ENCODE measurements around the gene CCDC187.

Gene CCDC187

GRCh38 chr9:136297016-136297691 is 6.7 kb downstream of the CCDC187 start:
- no peak for DNase-seq

DNA sequence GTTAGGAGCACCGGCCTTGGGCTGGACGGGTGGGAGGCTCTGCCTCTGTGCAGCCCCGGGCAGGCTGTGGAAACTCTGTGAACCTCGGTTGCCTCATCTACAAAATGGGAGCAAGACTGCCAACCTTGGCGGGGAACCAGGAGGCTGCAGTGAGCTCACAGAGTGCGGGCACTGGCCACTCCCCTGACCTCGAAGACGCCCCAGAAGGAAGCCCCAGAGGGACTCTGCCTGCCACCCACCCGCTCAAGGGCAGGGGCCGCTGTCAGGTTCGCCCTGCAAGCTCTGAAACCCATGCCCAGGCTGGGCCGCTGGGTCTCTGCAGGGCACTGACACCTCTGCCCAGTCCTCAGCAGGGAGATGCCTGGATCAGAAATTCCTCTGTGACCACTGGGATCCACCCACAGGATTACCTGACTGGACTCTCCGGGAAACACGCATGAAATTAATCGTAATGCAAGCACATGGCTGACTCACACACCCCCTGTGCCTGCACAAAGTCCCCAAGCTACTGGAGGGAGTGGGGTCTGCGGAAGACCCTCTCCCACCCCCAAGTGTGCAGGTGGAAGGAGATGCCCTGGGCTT is 7.4 kb downstream of the CCDC187 start:
- no peak for DNase-seq

GRCh38 chr9:136295542-136296433 is 8.1 kb downstream of the CCDC187 start:
- no peak for DNase-seq

DNA sequence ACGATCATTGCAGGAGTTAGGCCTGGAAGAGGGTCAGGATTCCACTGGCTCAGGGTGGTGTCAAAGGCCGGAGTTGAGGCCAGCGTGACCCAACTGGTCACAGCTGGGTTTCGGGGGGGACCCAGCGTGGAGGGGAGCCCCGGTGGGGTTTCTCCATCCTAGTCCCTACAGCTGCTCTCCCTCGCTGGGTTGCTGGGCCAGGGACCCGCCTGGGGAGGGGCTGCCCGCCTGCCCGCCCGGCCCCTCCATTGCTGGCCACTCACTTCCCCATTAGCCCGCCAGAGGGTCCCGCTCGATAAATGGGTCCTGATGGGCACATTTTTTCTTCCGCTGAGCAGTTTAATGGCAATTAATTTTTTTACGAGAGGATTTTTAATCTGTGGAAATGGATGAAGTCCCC is 8.8 kb downstream of the CCDC187 start:
- no peak for DNase-seq

- no peak for DNase-seq
Measured at GRCh38 chr9:136294437-136294836, 9.5 kb downstream of the CCDC187 start.

GRCh38 chr9:136293476-136294077 is 10.3 kb downstream of the CCDC187 start:
- DNase-seq: no peak

- DNase-seq: no peak
Measured at GRCh38 chr9:136292591-136293448, 11.1 kb downstream of the CCDC187 start.

DNA sequence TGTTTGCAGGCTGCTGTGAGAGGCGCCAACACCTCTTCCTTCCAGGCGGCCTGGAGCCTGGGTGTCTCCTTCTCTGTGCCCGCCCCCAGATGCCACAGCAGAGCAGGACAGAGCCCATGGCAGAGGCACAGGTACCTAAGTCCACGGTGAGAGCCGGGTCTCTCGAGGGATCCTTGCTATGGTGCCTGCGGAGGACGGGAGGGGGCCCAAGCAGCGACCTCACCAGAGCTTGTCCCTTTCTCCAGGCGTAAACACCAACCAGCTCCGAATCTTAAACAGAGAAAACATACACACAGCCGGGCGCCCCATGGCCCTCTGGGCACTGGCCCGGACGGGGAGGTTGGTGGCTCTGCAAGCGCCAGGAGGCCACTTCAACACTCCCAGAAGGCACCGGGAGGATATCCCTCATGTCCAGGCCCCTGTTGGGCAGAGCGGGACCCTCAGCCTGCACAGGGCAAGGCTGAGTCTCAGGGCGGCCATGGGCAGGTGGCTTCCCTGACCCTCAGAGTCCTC is 11.8 kb downstream of the CCDC187 start:
- no peak for DNase-seq

DNA sequence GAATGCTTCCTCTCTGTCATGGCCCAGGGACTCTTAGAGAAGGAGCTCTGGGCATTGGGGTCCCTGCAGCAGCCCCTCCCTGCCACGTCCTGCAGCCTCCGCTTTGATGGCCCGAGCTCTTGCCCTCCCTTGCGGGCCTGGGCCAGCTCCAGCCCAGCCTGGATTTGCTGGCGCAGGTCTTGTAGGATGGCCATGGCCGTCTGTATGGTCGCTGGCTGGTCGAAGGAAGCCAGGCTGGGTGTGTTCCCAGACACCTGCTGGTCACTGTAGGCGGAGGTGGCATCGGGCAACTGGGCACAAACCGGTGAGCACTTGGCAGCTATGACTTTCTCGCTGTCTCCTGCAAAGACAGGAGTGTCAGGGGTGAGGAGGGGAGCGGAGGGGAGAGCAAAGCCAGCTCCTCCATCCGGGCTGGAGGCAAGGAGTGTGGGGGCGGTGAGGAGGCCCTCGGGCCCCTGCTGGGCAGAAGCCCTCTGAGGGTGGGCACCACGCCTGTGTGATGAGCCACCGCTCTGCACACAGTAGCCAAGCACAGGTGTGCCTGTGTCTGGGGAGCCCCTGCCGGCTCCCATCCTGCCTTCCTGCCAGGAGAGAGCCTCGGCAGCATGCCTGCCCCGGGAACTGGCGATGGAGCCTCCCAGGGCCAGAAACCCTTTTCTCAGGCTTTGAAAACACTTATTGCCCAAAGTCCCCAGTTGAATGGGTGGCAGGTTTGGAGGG is 12.4 kb downstream of the CCDC187 start:
- DNase-seq: no peak

DNA sequence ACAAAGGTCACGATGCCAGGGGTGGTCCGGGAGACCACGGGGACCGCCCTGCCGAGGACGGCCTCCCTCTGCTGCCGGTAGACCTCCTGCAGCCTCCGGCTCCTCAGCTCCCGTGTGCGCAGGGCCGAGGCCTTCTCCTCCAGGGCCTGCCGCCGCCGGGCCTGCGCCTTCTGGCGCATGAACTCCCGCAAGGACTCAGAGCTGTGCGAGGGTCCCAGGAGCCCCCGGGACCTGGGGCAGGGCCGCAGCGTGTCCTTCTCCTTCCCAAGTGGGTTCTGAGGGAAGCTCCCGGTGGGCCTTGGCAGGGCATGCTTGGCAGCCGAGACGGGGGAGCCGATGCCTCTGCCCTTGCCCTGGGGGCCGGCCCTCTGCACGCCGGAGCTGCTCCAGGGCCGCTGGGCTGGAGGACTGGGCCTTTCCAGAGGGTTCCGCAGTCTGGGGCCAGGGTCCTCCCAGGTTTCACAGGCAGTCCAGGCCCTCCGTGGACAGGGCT is 13.3 kb downstream of the CCDC187 start:
- DNase-seq: no peak

GRCh38 chr9:136289651-136290507 is 14.0 kb downstream of the CCDC187 start:
- DNase-seq: no peak

DNA sequence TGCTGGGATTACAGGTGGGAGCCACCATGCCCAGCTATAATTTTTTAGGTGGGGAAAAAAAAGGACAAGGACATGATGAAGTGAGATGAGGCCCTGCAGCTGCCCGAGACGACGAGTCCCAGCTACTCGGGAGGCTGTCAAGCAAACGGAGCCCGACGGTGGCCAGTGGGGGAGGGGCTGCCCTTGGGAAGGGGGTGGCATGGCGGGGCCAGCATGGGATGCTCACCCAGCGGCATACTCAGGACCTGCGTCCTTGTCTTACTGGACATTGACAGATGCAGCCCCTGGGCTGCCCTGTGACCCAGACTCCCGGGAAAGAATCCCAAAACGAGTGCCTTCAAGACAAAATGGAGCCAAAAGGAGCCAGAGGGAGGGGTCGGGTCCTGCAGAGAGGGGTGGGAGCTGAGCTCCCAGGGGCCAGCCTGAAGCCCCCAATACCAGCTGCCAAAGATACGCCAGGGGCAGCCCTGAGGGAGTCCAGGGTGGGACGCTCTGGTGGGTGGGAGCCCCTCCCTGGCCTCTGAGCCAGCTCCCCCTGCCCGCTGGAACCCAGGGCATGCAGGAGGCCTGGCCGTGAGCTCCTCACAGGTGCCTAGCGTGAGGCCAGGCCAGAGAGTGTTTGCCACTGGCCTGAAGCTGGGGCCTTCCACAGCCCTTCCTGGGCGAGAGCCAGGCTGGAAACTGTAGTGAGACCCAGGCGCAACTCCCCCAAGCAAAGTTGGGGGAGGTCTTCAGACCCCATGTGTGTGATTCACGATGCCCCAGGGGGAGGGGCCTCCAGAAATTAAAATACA is 15.7 kb downstream of the CCDC187 start:
- DNase-seq: no peak

DNA sequence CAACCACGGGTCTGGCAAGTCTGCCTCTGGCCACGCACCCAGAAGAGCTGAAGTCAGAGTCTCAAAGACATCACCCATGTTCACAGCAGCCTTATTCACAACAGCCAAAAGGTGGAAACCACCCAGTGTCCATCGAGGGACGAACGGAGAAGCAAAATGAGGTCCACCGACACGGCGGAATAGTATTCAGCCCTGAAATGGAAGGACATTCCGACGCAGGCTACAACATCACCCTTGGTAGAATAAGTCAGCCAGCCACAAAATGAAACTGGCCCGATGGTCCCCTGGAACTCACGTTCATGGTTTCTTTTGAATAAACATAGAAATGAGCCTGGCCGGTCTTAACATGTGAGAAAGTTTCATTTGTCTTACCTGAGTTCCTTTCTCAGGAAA is 16.9 kb downstream of the CCDC187 start:
- no peak for DNase-seq

- no peak for DNase-seq
Measured at GRCh38 chr9:136286359-136286986, 17.4 kb downstream of the CCDC187 start.

DNA sequence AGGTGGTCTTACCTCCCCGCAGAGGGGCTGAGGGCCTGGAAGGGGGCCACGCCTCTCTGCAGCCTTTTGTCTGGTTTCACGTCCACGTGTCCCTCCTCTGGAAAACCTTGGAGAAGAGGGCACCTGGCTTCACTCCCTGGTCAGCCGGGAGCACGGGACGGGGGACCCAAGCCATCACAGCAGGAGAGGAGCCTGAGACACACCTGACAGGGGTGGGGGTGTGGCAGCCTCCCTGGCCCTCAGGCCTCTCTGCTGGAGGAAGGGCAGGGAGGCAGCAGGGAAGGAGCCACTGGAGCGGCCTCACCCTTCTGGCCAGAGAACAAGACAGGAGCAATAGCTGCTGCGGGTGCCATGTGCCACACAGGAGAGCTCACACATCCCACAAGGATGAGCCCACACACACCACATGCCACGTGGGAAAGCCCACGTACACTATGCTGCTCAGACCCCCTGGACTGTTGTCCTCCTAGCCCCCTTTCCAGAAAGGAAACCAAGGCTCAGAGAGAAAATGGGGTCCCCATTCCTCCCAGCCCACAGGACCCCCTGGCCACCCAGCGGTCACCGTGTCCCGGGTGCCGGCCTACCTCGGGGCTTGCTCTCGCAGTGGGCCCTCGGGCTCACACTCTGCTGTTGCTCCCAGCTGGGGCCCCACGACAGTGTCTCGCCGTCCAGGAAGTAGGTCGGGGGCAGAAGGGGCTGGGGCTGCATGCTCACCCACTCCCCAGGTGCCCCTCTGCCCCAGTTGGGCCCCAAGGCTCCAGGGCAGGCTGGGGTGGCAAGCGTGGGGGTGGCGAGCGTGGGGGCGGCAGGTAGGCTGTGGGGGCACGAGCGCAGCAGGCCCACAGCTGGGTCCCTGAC is 18.2 kb downstream of the CCDC187 start:
- no peak for DNase-seq

DNA sequence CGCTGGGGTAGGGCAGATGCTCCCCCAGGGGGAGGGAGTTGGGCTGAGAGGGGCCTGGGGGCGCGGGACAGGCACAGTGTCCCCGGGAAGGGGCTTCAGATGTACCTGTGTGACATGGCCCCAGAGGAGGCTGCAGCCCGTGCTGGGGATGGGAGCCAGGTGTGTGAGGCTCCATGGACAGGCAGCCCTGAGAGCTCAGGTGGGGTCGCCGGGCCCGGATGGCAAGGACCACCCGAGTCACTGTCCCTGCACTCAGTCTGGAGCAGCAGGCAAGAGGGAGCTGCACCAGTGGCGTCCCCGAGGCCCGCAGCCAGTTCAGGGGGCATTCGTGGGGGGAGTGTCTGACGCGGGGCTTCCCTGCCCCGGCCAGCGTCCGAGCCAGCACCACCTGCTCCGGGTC is 18.9 kb downstream of the CCDC187 start:
- DNase-seq: no peak

DNA sequence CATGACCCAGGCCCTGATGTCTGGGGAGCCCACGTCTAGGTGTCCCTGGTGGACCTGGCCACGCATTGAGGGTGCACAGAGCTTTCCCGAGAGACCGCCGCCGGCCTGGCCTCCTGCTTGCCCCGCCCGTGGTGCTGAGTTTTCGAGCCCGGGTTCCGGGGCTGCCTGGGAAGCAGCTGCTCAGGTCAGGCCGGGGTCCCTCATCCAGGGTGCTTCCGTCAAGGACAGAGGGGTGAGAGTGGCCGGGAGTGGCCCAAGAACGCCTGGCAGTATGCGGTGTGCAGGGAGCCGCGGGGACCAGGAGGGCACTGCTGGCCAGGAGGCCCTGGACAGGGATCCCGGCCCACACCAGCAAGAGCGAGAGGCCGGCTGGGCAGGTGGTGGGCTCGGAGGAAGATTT is 19.6 kb downstream of the CCDC187 start:
- DNase-seq: no peak
